DMS114 treated with DMSO at 0.1 percent for 48 hours (cell line): Measurements from ENCODE around the gene STRIP2.
"Not testable (repeated sequence)": the region's sequence is repeated elsewhere in the genome, so short reads cannot be mapped to it uniquely, and the experiment has no call there.

Experiments used
- DNase-seq: peaks from one replicate; lab custom pipeline; 2025; ENCODE audit not compliant: unreplicated experiment; lab: John Stamatoyannopoulos, UW

The STRIP2 gene

GRCh38 chr7:129433847-129434674, at the start of gene STRIP2:
Gene STRIP2 (plus strand): TSS chr7:129434432. CDS start chr7:129434473, 41 bp downstream.
- DNase-seq: peak; percentile 66

GRCh38 chr7:129385116-129385515, 49.1 kb upstream of the STRIP2 start:
- DNase-seq: no peak

- no peak for DNase-seq
Observed at GRCh38 chr7:129385598-129385997, 48.6 kb upstream of the STRIP2 start.

- no peak for DNase-seq
Observed at GRCh38 chr7:129386506-129386905, 47.7 kb upstream of the STRIP2 start.

GRCh38 chr7:129387537-129387936, 46.7 kb upstream of the STRIP2 start:
- no peak for DNase-seq

GRCh38 chr7:129388333-129389098, 45.7 kb upstream of the STRIP2 start:
- no peak for DNase-seq

GRCh38 chr7:129389829-129390228, 44.4 kb upstream of the STRIP2 start:
- DNase-seq: no peak

GRCh38 chr7:129390314-129390713, 43.9 kb upstream of the STRIP2 start:
- no peak for DNase-seq

GRCh38 chr7:129391546-129392171, 42.6 kb upstream of the STRIP2 start:
- DNase-seq: no peak

GRCh38 chr7:129393255-129393654, 41.0 kb upstream of the STRIP2 start:
- DNase-seq: no peak

GRCh38 chr7:129394101-129394500, 40.1 kb upstream of the STRIP2 start:
- no peak for DNase-seq

- DNase-seq: no peak
Observed at GRCh38 chr7:129394982-129395914, 39.0 kb upstream of the STRIP2 start.

GRCh38 chr7:129401228-129401966, 32.8 kb upstream of the STRIP2 start:
- DNase-seq: no peak

GRCh38 chr7:129401967-129402860, 32.0 kb upstream of the STRIP2 start:
- DNase-seq: no peak

GRCh38 chr7:129405527-129405926, 28.7 kb upstream of the STRIP2 start:
- DNase-seq: no peak

GRCh38 chr7:129410238-129410637, 24.0 kb upstream of the STRIP2 start:
- not testable (repeated sequence) for DNase-seq

- no peak for DNase-seq
Observed at GRCh38 chr7:129412501-129412900, 21.7 kb upstream of the STRIP2 start.

GRCh38 chr7:129417073-129417472, 17.2 kb upstream of the STRIP2 start:
- DNase-seq: no peak

GRCh38 chr7:129421717-129422250, 12.4 kb upstream of the STRIP2 start:
- no peak for DNase-seq
